HG02759 (cell line): ENCODE results near the gene HOXB3.
A peak's percentile ranks its signal among the peaks of the same experiment; 100 is the strongest.

Experiments
- ATAC-seq: cut with Tn5 transposase; IDR thresholded peaks from one replicate; pipeline ENCODE4 v1.9.1; 2021; ENCODE audit warnings: mild to moderate bottlenecking, moderate library complexity; ENCODE audit not compliant: unreplicated experiment

HOXB3 gene

GRCh38 chr17:48571826-48572417 lies 18.1 kb downstream of the HOXB3 start:
- ATAC-seq = no peak

- ATAC-seq = no peak
Observed at GRCh38 chr17:48571024-48571818, 18.8 kb downstream of the HOXB3 start.

GRCh38 chr17:48570325-48571023 lies 19.6 kb downstream of the HOXB3 start:
- ATAC-seq = no peak

- ATAC-seq = no peak
Observed at GRCh38 chr17:48569674-48570324, 20.2 kb downstream of the HOXB3 start.

- ATAC-seq = no peak
Observed at GRCh38 chr17:48569240-48569582, 20.8 kb downstream of the HOXB3 start.

- ATAC-seq = no peak
Observed at GRCh38 chr17:48568499-48569239, 21.4 kb downstream of the HOXB3 start.

- no peak for ATAC-seq
Observed at GRCh38 chr17:48567646-48568354, 22.2 kb downstream of the HOXB3 start.

GRCh38 chr17:48567209-48567608 lies 22.8 kb downstream of the HOXB3 start:
- ATAC-seq = no peak

GRCh38 chr17:48566717-48567116 lies 23.3 kb downstream of the HOXB3 start:
- no peak for ATAC-seq

GRCh38 chr17:48565925-48566710 lies 23.9 kb downstream of the HOXB3 start:
- no peak for ATAC-seq

GRCh38 chr17:48565022-48565554 lies 25.0 kb downstream of the HOXB3 start:
- no peak for ATAC-seq

- ATAC-seq = no peak
Observed at GRCh38 chr17:48564188-48565021, 25.6 kb downstream of the HOXB3 start.

- no peak for ATAC-seq
Observed at GRCh38 chr17:48563867-48564187, 26.2 kb downstream of the HOXB3 start.

- ATAC-seq = no peak
Observed at GRCh38 chr17:48563385-48563838, 26.6 kb downstream of the HOXB3 start.

GRCh38 chr17:48562934-48563333 lies 27.1 kb downstream of the HOXB3 start:
- ATAC-seq = no peak

- ATAC-seq = peak; percentile 75
Observed at GRCh38 chr17:48561884-48562810, 27.9 kb downstream of the HOXB3 start.
